Measurements from ENCODE around the gene SLC16A8.

GRCh38 chr22:38110863-38111852, 27.2 kb upstream of the SLC16A8 start:
- TF ChIP-seq, protein P1, sequence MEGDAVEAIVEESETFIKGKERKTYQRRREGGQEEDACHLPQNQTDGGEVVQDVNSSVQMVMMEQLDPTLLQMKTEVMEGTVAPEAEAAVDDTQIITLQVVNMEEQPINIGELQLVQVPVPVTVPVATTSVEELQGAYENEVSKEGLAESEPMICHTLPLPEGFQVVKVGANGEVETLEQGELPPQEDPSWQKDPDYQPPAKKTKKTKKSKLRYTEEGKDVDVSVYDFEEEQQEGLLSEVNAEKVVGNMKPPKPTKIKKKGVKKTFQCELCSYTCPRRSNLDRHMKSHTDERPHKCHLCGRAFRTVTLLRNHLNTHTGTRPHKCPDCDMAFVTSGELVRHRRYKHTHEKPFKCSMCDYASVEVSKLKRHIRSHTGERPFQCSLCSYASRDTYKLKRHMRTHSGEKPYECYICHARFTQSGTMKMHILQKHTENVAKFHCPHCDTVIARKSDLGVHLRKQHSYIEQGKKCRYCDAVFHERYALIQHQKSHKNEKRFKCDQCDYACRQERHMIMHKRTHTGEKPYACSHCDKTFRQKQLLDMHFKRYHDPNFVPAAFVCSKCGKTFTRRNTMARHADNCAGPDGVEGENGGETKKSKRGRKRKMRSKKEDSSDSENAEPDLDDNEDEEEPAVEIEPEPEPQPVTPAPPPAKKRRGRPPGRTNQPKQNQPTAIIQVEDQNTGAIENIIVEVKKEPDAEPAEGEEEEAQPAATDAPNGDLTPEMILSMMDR (IDR thresholded peaks at IDR 0.05): no peak
- TF ChIP-seq POLR2A (IDR thresholded peaks at IDR 0.05): no peak
- no peak for TF ChIP-seq EP300 (IDR thresholded peaks at IDR 0.05)
